K562 (cell line): ENCODE measurements around the gene PSMD11. TPM values are rescaled to one million over a fixed set of nuclear protein-coding genes. Genes with fewer than 3 reads are reported as not detected.

Source experiments
- ATAC-seq: fragments of 200-7000 bp; cut with Tn5 transposase; 3 replicates; pipeline ENCODE4 v1.9.1; 2020; ENCODE audit warnings: moderate library complexity
- BruUV-seq: library from RNA; stranded (reverse); fragments of 400-500 nt; replicated peaks from 2 replicates; lab custom pipeline; 2021; lab: Mats Ljungman, UMichigan
- CTCF ChIA-PET: fragments of 300-600 bp; formaldehyde crosslinking; extraction: SDS; loops from one replicate; lab custom pipeline; 2021; ENCODE audit warnings: low intra/inter-chr PET ratio; lab: Yijun Ruan, JAX
- POLR2A ChIA-PET: fragments of 300-600, 350-650 bp; sonication (Branson Sonifier 250); formaldehyde crosslinking; extraction: SDS; loops from one replicate; lab custom pipeline; 2021; ENCODE audit warnings: antibody characterized with exemption, inconsistent platforms; lab: Yijun Ruan, JAX
- DNase-seq, 4 experiments: peaks; one replicate each; pipeline versions ENCODE4 v3.0.0 to v3.0.0-alpha.2; 2011 to 2018; ENCODE audit warnings: low spot score in 3 of 4, mixed read lengths in 3 of 4; ENCODE audit errors: extremely low read depth in 1 of 4
- FAIRE-seq: peaks from 2 replicates; lab custom pipeline; 2011; peaks lifted over from hg19 to GRCh38; lab: Jason Lieb, UNC
- H2AFZ ChIP-seq: 2 replicates; pipeline ENCODE4 v1.6.0; 2011; ENCODE audit warnings: low read depth, low read length, control low read depth, inconsistent platforms
- H3K27ac ChIP-seq: fragments of 200-600 bp; 3 replicates; pipeline ENCODE4 v1.8.0; 2011; ENCODE audit warnings: low read depth, mild to moderate bottlenecking, control low read depth, inconsistent platforms, low read length, moderate library complexity, mixed read lengths; ENCODE audit errors: extremely low read depth
- H3K27me3 ChIP-seq, 2 experiments: fragments of 300-600 bp in 1 of 2; 2 replicates in 1 of 2; 3 replicates in 1 of 2; pipeline versions ENCODE4 v1.6.0 to v1.8.0; 2011; ENCODE audit warnings: inconsistent platforms in 2 of 2, low read length in 2 of 2, mild to moderate bottlenecking in 1 of 2, mixed read lengths in 1 of 2, moderate library complexity in 1 of 2; ENCODE audit not compliant: control insufficient read depth in 2 of 2, insufficient read depth in 2 of 2
- H3K36me3 ChIP-seq: fragments of 300-600 bp; 3 replicates; pipeline ENCODE4 v1.8.0; 2011; ENCODE audit warnings: mild to moderate bottlenecking, low read length, inconsistent platforms; ENCODE audit not compliant: control insufficient read depth, insufficient read depth
- H3K4me1 ChIP-seq, 2 experiments: fragments of 200-600 bp in 1 of 2; replicated peaks in 1 of 2; 2 replicates in 1 of 2; 3 replicates in 1 of 2; pipeline versions ENCODE4 v1.5.1 to v1.8.0; 2011; ENCODE audit warnings: inconsistent platforms in 2 of 2, low read length in 2 of 2, mild to moderate bottlenecking in 1 of 2, mixed read lengths in 1 of 2, moderate library complexity in 1 of 2; ENCODE audit not compliant: control insufficient read depth in 2 of 2, insufficient read depth in 2 of 2
- H3K4me2 ChIP-seq: 2 replicates; pipeline ENCODE4 v1.6.1; 2011; ENCODE audit warnings: low read length, control low read depth, inconsistent platforms, mixed read lengths; ENCODE audit not compliant: insufficient read depth
- H3K4me3 ChIP-seq: fragments of 200-600 bp; sonication (generic), shearing (Covaris generic); 2 replicates; pipeline ENCODE4 v1.5.1; 2016; ENCODE audit warnings: control low read depth, inconsistent platforms
- H3K79me2 ChIP-seq: fragments of 200-600 bp; 3 replicates; pipeline ENCODE4 v1.8.0; 2011; ENCODE audit warnings: low read length, inconsistent platforms; ENCODE audit not compliant: control insufficient read depth, insufficient read depth
- H3K9ac ChIP-seq, 2 experiments: 2 replicates each; pipeline versions ENCODE4 v1.6.0 to v1.6.1; 2011; ENCODE audit warnings: low read depth in 2 of 2, low read length in 2 of 2, control low read depth in 1 of 2, inconsistent platforms in 1 of 2, mild to moderate bottlenecking in 1 of 2, mixed read lengths in 1 of 2; ENCODE audit not compliant: insufficient read depth in 1 of 2
- H3K9me1 ChIP-seq: one replicate; pipeline ENCODE4 v1.6.0; 2011; ENCODE audit warnings: inconsistent platforms, mild to moderate bottlenecking, low read length, moderate library complexity; ENCODE audit not compliant: control insufficient read depth, insufficient read depth
- H3K9me3 ChIP-seq: replicated peaks from 2 replicates; pipeline ENCODE4 v1.5.1; 2011; ENCODE audit warnings: low read depth, low read length, inconsistent platforms; ENCODE audit not compliant: control insufficient read depth, insufficient read depth
- H4K20me1 ChIP-seq: replicated peaks from 2 replicates; pipeline ENCODE4 v1.6.1; 2011; ENCODE audit warnings: low read length, inconsistent platforms, mixed read lengths; ENCODE audit not compliant: control insufficient read depth, insufficient read depth
- BHLHE40 ChIP-seq: IDR thresholded peaks from 2 replicates; pipeline ENCODE4 v1.6.1; 2011; ENCODE audit warnings: low read length, improper control_type of control experiment
- CBX8 ChIP-seq: fragments of 200-600 bp; sonication (generic); IDR thresholded peaks from 2 replicates; pipeline ENCODE4 v1.6.1; 2012; ENCODE audit warnings: borderline replicate concordance, mixed run types, low read depth, mild to moderate bottlenecking, moderate library complexity, mixed read lengths, low read length, control low read depth, inconsistent platforms; ENCODE audit not compliant: poor library complexity, severe bottlenecking; ENCODE audit errors: extremely low read depth
- GTF3C2 ChIP-seq: IDR thresholded peaks from 3 replicates; pipeline ENCODE4 v1.6.1; 2011; ENCODE audit warnings: borderline replicate concordance, mild to moderate bottlenecking, moderate library complexity; ENCODE audit not compliant: insufficient read length; ENCODE audit errors: extremely low read depth
- HOMEZ ChIP-seq: fragments of 250-450 bp; sonication (Bioruptor Pico); IDR thresholded peaks from 2 replicates; pipeline ENCODE4 v1.4.0; 2020; ENCODE audit warnings: mild to moderate bottlenecking, moderate library complexity
- ILF3 ChIP-seq: fragments of 450-650 bp; IDR thresholded peaks from 2 replicates; pipeline ENCODE4 v1.6.1; 2018; ENCODE audit warnings: antibody characterized with exemption, mild to moderate bottlenecking, moderate library complexity, borderline replicate concordance
- IRF9 ChIP-seq: fragments of 450-650 bp; IDR thresholded peaks from 2 replicates; pipeline ENCODE4 v1.6.1; 2016; ENCODE audit warnings: missing biosample characterization, missing genetic modification characterization
- MAX ChIP-seq: sonication (generic); formaldehyde crosslinking; IDR thresholded peaks from 2 replicates; pipeline ENCODE4 v1.9.0; 2022; ENCODE audit warnings: mild to moderate bottlenecking, missing genetic modification reagents
- PCBP1 ChIP-seq: fragments of 200-400 bp; formaldehyde crosslinking; IDR thresholded peaks from 2 replicates; pipeline ENCODE4 v1.6.1; 2018; ENCODE audit warnings: mild to moderate bottlenecking, low read depth, low read length; ENCODE audit not compliant: poor library complexity, severe bottlenecking
- WGBS: fragments of 100-300 bp; shearing (Covaris generic); methylation state at CpG from one replicate; pipeline ENCODE4 v1.1.6; 2016; ENCODE audit warnings: low coverage, mixed read lengths; ENCODE audit not compliant: insufficient coverage; ENCODE audit errors: missing lambda C conversion rate; 5-methylcytosine and 5-hydroxymethylcytosine counted together
- in situ Hi-C: fragments of 300-500 bp; cut with MboI; formaldehyde crosslinking; loops from 4 replicates; pipeline ENCODE4 v1.15.0; 2018; ENCODE audit warnings: inconsistent platforms, mixed read lengths
- intact Hi-C: fragments of 100-400 bp; cut with micrococcal nuclease; formaldehyde crosslinking; loops from 2 replicates; pipeline ENCODE4 v1.14.2; 2022
- polyA plus RNA-seq, 8 experiments: library from polyadenylated mRNA; depleted of rRNA in 4 of 8; stranded (reverse) in 5 of 8; unstranded in 3 of 8; fragments of >200 nt; fragmentation: Nextera tagmentation in 2 of 8; fragmentation: Illumina TruSeq in 1 of 8; extraction: Ambion mirVana in 2 of 8; extraction: Trizol in 1 of 8; gene quantifications; 2 replicates each; pipeline versions ENCODE4 v1.2.1 to v1.2.3, GENCODE V29; 2011 to 2014; ENCODE audit warnings: inconsistent platforms in 1 of 8, missing spikeins in 1 of 8
- total RNA-seq, 7 experiments: library from RNA; depleted of rRNA in 6 of 7; stranded (reverse); fragments of >200 nt in 6 of 7; fragmentation: Illumina TruSeq in 2 of 7; extraction: Trizol in 2 of 7; gene quantifications; 2 replicates each; pipeline versions ENCODE4 v1.2.1 to v1.2.3, GENCODE V29; 2011 to 2021; ENCODE audit warnings: low replicate concordance in 1 of 7

The PSMD11 gene
- total and polyA plus RNA-seq, 9 of the 15 experiments (the other 6 are each of a cell fraction or from before 2014, with no cell fraction given): 104 to 378 (median 158) TPM

- CTCF ChIA-PET: no interaction called here
- WGBS: 4% methylated on average over 3 of the region's 3 CpGs
- H3K4me3 ChIP-seq: no peak overlapping the region
- H3K27me3 ChIP-seq: no peaks in the 10 kb centered on the region
- no peak overlapping the region for H3K9ac ChIP-seq
- FAIRE-seq (no peak), ATAC-seq (no peak), DNase-seq (no peak)
- no peaks in the 10 kb centered on the region for H4K20me1 ChIP-seq
- no TSS peak for BruUV-seq
- in situ Hi-C loops (no loop called here), intact Hi-C loops (no loop called here)
- no peaks in the 10 kb centered on the region for H3K9me3 ChIP-seq
- no peak overlapping the region for H2AFZ ChIP-seq
- no peak overlapping the region for H3K27ac ChIP-seq
- no peaks in the 10 kb centered on the region for H3K36me3 ChIP-seq
- no peak overlapping the region for H3K4me2 ChIP-seq
- peaks cover 0 to 4% of the 10 kb centered on the region in 2 experiments; a peak in 1 of 5 replicates for H3K4me1 ChIP-seq
- POLR2A ChIA-PET: interaction anchor here (0.6 kb wide), 1 partner anchor 140 kb away, joined by 3 read pairs; no protein-coding TSS in a partner anchor
- TF ChIP-seq PCBP1 (no peak), ILF3 (no peak), GTF3C2 (no peak), MAX (CRISPR knock-in tag) (no peak), IRF9 (tag) (no peak), CBX8 (no peak), BHLHE40 (no peak), HOMEZ (CRISPR knock-in tag) (no peak)
- H3K9me1 ChIP-seq: no peaks in the 10 kb centered on the region
- H3K79me2 ChIP-seq: no peaks in the 10 kb centered on the region
Observed at GRCh38 chr17:32513579-32513978, 69.3 kb downstream of the PSMD11 start.
